ENCODE results near the gene IGFBP2.
A peak's percentile ranks its signal among the peaks of the same experiment; 100 is the strongest.

Gene IGFBP2

DNA sequence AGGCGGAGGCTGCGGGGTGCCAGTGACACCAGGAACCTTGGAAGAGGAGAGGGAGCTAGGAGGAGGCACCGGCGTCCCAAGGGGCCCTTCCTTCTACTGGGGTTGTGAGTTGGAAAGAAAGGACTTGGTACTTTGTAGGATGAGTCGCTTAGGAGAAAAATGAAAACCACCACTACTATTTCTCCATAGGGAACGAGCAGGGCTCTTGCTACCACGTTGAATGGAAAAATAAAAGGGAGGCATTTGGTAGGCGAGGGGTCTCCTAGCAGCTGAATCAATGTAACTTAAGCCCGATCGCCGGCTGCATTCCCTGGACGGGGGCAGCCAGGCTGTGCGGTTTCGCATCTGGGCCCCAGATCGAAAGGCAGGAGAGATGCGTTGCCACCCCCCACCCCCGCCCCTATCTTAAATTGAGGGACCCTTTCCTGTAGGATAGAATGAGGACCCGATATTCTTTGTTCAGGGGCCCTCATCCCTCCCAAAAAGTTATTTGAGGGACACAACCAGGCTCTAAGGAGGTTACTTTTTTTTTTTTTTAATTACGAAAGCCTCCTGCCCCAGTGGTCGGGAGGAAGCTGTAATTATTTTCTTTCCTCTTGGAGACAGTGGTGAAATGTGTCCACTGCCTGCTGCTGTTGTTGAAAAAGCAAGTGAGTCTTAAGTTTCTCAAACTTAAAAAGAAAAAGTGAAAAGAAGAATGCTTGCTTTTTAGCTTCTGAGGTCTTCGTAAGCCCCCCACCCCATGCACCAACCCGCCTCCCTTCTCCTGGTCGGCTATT, 1.3 kb downstream of the IGFBP2 start:
- H3K9me3 ChIP-seq (ENCODE audit: control insufficient read depth, low read length): no peaks in the 10 kb centered on the region
- peaks cover 41% of the 10 kb centered on the region for H3K4me1 ChIP-seq (ENCODE audit: control insufficient read depth, insufficient read depth, low read length)
- H3K36me3 ChIP-seq (ENCODE audit: control insufficient read depth, insufficient read depth, low read length): no peaks in the 10 kb centered on the region
- peak overlapping the region; percentile 86 for H3K9ac ChIP-seq (ENCODE audit: low read length)
- peak overlapping the region; percentile 48 for H3K4me3 ChIP-seq (ENCODE audit: low read length)
- H3K27me3 ChIP-seq (ENCODE audit: control insufficient read depth, insufficient read depth, low read length): peaks cover 26% of the 10 kb centered on the region

DNA sequence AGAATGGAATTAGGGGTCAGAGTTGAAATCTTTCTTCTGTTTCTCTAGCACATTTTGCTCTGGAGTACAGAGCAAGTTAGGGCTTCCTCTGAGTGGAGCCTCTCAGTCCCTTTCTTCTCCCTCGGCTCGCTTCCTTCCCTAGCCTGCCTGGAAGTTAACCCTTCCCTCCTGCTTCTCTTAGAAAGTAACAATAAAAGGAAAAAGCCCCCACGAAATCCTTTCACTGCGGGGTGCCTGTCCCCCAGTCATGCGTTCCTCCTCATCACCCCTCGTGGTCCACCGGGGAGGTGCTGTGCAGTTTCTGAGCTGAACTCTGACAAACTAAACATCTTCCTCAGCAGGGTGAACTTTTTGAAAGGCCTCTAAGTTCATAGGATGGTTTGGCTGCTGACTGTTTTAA, 2.0 kb downstream of the IGFBP2 start:
- no peaks in the 10 kb centered on the region for H3K36me3 ChIP-seq (ENCODE audit: control insufficient read depth, insufficient read depth, low read length)
- H3K27me3 ChIP-seq (ENCODE audit: control insufficient read depth, insufficient read depth, low read length): peaks cover 26% of the 10 kb centered on the region
- H3K9ac ChIP-seq (ENCODE audit: low read length): peak overlapping the region; percentile 86
- no peaks in the 10 kb centered on the region for H3K9me3 ChIP-seq (ENCODE audit: control insufficient read depth, low read length)
- H3K4me3 ChIP-seq (ENCODE audit: low read length): peak overlapping the region; percentile 37
- peaks cover 41% of the 10 kb centered on the region for H3K4me1 ChIP-seq (ENCODE audit: control insufficient read depth, insufficient read depth, low read length)

DNA sequence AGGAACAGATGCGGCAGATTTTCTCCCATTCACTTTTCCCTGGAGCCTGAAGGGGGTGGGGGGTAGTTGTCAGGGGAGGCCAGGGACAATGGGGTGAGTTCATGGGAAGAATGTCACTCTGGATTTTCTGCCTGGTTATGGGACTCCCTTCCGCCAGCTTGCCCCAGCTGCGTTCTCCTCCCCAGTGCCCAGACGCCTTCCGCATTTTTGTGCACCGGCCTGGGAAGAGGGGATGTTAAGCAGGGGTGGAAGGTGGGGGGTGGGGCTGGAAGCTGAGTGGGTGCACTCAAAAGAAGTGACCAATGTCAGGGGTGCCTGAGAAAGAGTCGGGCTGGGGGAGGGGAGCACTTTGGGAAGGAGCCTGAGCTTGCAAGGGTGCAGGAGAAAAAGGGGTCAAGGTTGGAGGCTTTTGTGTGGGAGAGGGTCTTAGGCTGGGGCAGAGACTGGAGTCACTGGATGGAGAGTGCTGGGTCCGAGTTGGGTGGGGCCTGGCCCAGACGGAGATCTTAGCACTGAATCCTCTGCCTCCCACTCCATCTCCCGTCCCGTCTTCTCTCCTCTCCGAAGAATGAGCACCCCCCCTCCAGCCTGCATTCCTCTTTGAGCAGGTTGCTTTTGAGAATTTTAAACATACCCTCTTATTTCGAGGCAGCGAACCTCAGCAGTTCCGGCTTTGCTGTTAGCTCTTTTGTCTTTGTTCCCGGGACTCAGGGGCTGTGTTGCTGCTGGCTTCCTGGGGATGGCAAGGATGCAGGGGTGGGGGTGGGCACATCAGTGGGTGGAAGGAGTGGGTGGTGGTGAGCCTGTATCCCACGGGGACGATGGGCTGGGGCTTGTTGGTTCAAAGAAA, 2.7 kb downstream of the IGFBP2 start:
- Histone ChIP-seq H3K9me3 (ENCODE audit: control insufficient read depth, low read length) (no peaks in the 10 kb centered on the region), H3K9ac (ENCODE audit: low read length) (peak overlapping the region; percentile 86), H3K36me3 (ENCODE audit: control insufficient read depth, insufficient read depth, low read length) (no peaks in the 10 kb centered on the region), H3K4me1 (ENCODE audit: control insufficient read depth, insufficient read depth, low read length) (peaks cover 41% of the 10 kb centered on the region), H3K4me3 (ENCODE audit: low read length) (peak overlapping the region; percentile 37), H3K27me3 (ENCODE audit: control insufficient read depth, insufficient read depth, low read length) (peaks cover 26% of the 10 kb centered on the region)

DNA sequence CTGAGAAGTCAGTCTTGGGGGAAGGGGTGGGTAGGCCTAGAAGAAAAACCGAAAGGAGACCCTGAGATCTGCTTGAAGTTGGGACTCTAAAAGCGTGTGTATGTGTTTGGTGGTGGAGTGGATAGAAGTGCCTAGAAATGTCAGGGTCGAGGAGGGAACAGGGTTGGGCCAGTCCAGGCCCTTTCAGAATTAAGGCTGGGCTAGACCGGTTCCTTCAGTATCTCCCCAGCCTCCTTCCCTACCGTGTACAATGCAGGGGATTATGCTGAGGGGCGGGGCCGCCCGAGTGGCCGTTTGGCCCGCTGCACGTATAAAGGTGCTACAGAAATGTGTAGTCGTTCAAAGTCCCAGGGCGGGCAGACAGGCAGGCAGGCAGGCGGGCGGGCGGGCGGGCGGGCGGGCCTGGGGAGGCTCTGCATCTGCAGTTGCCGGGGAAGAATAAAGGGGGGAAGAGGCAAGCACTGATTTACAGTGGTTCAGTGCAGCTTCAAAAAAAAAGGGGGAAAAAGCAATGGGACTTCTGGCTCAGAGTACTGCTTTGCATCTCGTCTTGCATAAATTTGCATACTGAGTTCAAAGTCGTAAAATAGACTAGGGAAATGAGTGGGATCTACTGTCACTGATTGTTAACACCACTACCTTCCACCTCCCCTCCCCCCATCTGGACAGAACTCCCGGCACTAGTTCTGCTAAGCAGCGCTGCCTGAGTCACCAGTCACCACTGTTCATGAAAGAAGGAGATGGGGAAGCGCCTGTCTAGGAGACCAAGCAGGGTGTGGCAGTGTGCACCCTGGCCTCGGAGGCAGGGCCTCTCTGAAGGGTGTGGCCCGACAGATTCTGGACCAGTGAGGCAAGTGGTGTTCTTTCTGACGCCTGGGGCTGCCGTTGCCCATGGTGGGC, 3.6 kb downstream of the IGFBP2 start:
- H3K9ac ChIP-seq (ENCODE audit: low read length): peak overlapping the region; percentile 86
- H3K4me1 ChIP-seq (ENCODE audit: control insufficient read depth, insufficient read depth, low read length): peaks cover 41% of the 10 kb centered on the region
- no peaks in the 10 kb centered on the region for H3K9me3 ChIP-seq (ENCODE audit: control insufficient read depth, low read length)
- peaks cover 26% of the 10 kb centered on the region for H3K27me3 ChIP-seq (ENCODE audit: control insufficient read depth, insufficient read depth, low read length)
- peak overlapping the region; percentile 37 for H3K4me3 ChIP-seq (ENCODE audit: low read length)
- H3K36me3 ChIP-seq (ENCODE audit: control insufficient read depth, insufficient read depth, low read length): no peaks in the 10 kb centered on the region

DNA sequence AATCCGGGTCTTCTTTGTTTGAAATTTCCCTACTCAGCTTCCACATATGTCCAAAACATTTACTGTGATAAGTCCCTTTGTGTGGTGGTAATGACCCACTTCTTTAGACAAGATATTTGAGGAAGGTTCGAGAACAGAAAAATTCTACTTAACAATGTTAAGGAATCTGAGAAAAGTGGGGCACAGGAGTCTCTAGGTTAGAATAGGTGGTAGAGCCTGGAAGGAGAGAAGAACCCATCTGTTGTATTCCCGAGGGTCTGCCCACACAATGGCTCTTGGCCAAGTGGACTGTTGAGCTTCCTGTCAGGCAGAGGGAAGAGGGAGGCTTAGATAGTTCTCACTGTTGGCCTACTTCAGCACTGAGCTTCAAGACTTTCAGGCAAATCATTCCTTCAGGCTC, 4.3 kb downstream of the IGFBP2 start:
- no peaks in the 10 kb centered on the region for H3K9me3 ChIP-seq (ENCODE audit: control insufficient read depth, low read length)
- H3K9ac ChIP-seq (ENCODE audit: low read length): peak overlapping the region; percentile 42
- H3K36me3 ChIP-seq (ENCODE audit: control insufficient read depth, insufficient read depth, low read length): no peaks in the 10 kb centered on the region
- H3K27me3 ChIP-seq (ENCODE audit: control insufficient read depth, insufficient read depth, low read length): peaks cover 24% of the 10 kb centered on the region
- peaks cover 41% of the 10 kb centered on the region for H3K4me1 ChIP-seq (ENCODE audit: control insufficient read depth, insufficient read depth, low read length)
- no peak overlapping the region for H3K4me3 ChIP-seq (ENCODE audit: low read length)

DNA sequence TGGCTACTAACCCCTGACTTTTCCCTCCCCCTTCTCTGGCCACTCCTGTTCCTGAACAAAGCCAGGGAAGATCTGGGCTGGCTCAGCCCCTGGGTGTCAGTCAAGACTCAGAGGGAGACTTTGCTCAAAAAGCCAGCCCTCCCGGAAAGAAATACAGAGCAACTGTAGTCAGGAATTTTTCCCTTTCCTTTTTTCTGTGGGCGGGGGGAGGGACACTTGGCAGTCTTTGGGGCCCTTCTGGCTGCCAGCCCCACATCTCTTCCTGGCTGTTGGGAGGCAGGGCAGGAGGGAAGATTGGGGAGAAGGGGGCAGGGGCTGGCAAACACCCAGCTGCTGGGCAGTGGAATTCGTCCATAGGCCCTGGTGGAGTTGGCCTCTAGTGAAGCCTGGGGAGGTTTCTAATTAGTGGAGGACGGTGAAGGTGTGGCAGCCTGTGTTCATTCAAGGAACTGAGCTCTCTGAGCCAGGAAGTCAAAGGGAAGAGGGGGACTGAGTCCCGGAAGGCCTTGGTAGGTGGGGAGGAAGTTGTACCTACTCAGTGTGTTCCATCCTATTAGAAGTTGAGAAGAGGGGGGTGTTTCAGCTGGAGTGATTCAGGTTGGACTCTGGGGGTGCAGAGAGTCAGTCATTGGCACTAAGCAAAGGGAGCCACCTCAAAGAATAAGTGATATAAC, 10.9 kb downstream of the IGFBP2 start:
- Histone ChIP-seq H3K4me3 (ENCODE audit: low read length) (no peak overlapping the region), H3K9me3 (ENCODE audit: control insufficient read depth, low read length) (no peaks in the 10 kb centered on the region), H3K36me3 (ENCODE audit: control insufficient read depth, insufficient read depth, low read length) (no peaks in the 10 kb centered on the region), H3K9ac (ENCODE audit: low read length) (peak overlapping the region; percentile 58), H3K27me3 (ENCODE audit: control insufficient read depth, insufficient read depth, low read length) (no peaks in the 10 kb centered on the region), H3K4me1 (ENCODE audit: control insufficient read depth, insufficient read depth, low read length) (peaks cover 46% of the 10 kb centered on the region)

DNA sequence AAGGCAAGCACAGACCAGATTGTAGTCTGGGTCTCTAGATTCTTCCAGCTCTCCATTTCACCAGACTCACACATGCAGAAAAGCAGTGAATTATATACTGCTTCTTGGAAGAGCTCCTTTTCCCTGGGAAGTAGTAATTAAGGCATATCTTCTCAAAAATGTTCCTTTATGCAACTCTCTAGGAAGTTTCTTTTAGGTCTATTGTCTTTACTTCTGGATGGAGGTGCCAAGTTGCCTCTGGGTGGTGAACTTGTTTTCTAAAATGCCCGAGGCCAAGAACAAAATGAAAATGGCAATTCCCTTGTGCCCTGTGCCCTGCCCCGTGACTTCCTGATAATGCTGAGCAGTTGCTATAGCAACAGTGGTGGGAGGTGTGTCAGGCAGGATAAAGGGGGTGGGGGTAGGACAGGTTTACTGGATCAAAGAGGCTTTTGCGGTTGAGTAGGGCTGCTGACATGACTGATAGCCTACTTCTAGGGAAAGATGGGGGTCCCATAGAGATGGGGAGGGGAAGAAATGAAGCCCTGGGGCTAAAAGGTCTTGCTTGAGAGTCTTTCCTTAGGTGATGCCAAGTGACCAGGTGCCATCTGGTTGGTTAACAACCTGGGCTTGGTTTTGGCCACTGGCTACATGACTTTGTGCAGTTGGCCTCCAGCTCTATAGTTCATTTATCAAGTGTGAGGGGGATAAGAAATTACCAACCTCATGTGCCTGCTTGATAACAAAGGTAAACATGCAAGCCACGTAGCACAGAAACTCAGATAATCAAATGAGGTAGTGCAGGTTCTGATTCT, 11.8 kb downstream of the IGFBP2 start:
- H3K36me3 ChIP-seq (ENCODE audit: control insufficient read depth, insufficient read depth, low read length): no peaks in the 10 kb centered on the region
- H3K9me3 ChIP-seq (ENCODE audit: control insufficient read depth, low read length): no peaks in the 10 kb centered on the region
- no peak overlapping the region for H3K4me3 ChIP-seq (ENCODE audit: low read length)
- peak overlapping the region; percentile 58 for H3K9ac ChIP-seq (ENCODE audit: low read length)
- H3K27me3 ChIP-seq (ENCODE audit: control insufficient read depth, insufficient read depth, low read length): no peaks in the 10 kb centered on the region
- H3K4me1 ChIP-seq (ENCODE audit: control insufficient read depth, insufficient read depth, low read length): peaks cover 54% of the 10 kb centered on the region

DNA sequence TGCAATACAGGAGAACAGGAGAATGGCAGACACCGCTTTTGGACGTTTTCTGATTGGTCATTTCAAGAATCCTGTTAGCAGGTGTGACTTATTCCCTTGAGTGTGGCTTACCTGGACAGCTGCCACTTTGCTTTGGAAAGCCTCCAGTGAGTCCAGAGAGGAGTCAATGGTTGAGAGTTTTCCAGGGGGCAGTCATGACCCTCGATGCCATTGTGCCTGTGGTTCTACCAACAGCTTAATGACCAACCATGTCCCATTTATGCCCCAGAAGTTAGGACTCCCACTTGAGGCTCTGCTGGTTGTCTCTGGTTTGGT, 12.4 kb downstream of the IGFBP2 start:
- no peaks in the 10 kb centered on the region for H3K27me3 ChIP-seq (ENCODE audit: control insufficient read depth, insufficient read depth, low read length)
- H3K4me3 ChIP-seq (ENCODE audit: low read length): no peak overlapping the region
- H3K36me3 ChIP-seq (ENCODE audit: control insufficient read depth, insufficient read depth, low read length): no peaks in the 10 kb centered on the region
- H3K4me1 ChIP-seq (ENCODE audit: control insufficient read depth, insufficient read depth, low read length): peaks cover 54% of the 10 kb centered on the region
- H3K9ac ChIP-seq (ENCODE audit: low read length): peak overlapping the region; percentile 24
- no peaks in the 10 kb centered on the region for H3K9me3 ChIP-seq (ENCODE audit: control insufficient read depth, low read length)

DNA sequence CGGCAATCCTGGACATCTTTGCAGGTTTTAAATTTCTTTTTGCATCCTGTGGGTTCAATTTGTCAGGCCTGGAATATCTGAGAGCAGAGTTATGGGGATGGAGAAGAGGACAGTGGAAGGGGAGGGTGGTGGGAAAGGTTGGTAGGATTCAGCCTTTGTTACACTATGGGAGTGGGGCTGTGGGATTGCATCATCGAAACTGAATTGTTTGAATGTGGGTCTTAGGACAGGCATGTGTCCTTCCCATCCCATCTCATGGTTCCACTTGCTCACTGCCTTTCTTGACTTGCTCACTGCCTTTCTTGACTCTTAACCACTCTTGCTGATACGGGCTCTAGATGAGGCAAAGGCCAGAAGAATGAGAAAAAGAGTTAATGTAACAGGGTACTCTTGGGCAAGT, 12.9 kb downstream of the IGFBP2 start:
- no peak overlapping the region for H3K4me3 ChIP-seq (ENCODE audit: low read length)
- H3K9me3 ChIP-seq (ENCODE audit: control insufficient read depth, low read length): no peaks in the 10 kb centered on the region
- H3K36me3 ChIP-seq (ENCODE audit: control insufficient read depth, insufficient read depth, low read length): no peaks in the 10 kb centered on the region
- H3K4me1 ChIP-seq (ENCODE audit: control insufficient read depth, insufficient read depth, low read length): peaks cover 58% of the 10 kb centered on the region
- no peaks in the 10 kb centered on the region for H3K27me3 ChIP-seq (ENCODE audit: control insufficient read depth, insufficient read depth, low read length)
- peak overlapping the region; percentile 24 for H3K9ac ChIP-seq (ENCODE audit: low read length)

DNA sequence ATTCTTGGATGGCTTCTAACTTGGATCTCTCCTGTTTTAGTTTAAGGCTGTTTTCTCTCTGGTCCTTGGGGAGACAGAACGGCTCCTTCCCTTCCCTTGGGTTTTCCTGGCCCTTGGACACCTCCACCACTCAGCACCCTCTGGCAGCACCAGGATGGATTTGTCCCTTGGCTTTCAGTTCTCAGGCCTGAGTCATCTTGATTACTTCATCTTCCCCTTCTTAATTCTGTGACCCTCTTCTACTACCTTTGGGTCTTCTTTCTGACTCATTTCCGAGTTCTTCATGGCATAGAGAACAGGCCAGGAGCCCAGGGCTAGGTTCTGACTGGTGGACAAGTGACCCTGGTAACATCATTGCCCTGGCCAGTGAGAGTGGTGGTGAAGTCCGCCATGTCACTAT, 14.9 kb downstream of the IGFBP2 start:
- Histone ChIP-seq H3K4me3 (ENCODE audit: low read length) (no peak overlapping the region), H3K36me3 (ENCODE audit: control insufficient read depth, insufficient read depth, low read length) (no peaks in the 10 kb centered on the region), H3K4me1 (ENCODE audit: control insufficient read depth, insufficient read depth, low read length) (peaks cover 70% of the 10 kb centered on the region), H3K27me3 (ENCODE audit: control insufficient read depth, insufficient read depth, low read length) (no peaks in the 10 kb centered on the region), H3K9me3 (ENCODE audit: control insufficient read depth, low read length) (no peaks in the 10 kb centered on the region), H3K9ac (ENCODE audit: low read length) (no peak overlapping the region)

DNA sequence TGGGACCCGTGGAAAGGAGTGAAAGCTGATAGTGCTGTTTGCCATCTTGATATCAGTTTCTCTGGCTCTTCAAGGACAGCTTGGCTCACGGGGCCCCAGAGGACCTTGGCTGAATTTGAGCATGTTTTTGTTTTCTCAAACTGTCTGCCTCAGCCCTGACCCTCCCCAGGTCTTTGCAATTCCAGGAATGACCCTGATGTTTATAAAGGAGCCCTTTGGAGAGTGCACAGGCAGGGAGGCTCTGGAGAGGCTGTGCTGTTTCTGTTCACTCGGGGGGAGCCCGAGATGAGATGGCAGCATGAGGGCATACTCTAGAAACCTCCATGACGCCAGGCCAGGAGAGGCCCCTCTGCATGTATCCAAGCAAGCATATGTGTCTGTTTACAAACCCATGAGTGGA, 16.4 kb downstream of the IGFBP2 start:
- H3K4me1 ChIP-seq (ENCODE audit: control insufficient read depth, insufficient read depth, low read length): peaks cover 70% of the 10 kb centered on the region

More for the DNA sequence above, 16.4 kb downstream of the IGFBP2 start:
- Histone ChIP-seq H3K36me3 (ENCODE audit: control insufficient read depth, insufficient read depth, low read length) (no peaks in the 10 kb centered on the region), H3K4me3 (ENCODE audit: low read length) (no peak overlapping the region), H3K9ac (ENCODE audit: low read length) (no peak overlapping the region), H3K27me3 (ENCODE audit: control insufficient read depth, insufficient read depth, low read length) (no peaks in the 10 kb centered on the region), H3K9me3 (ENCODE audit: control insufficient read depth, low read length) (no peaks in the 10 kb centered on the region)

Data from mucosa of stomach (tissue), 1 donor.